Colonic mucosa (tissue), 4 donors: ENCODE data around the gene MTHFD2. TPM values are rescaled to one million over a fixed set of nuclear protein-coding genes. Genes with fewer than 3 reads are reported as not detected.

Source experiments
- DNase-seq: peaks from one replicate; pipeline ENCODE4 v3.0.0-alpha.2; 2020
- H3K27ac ChIP-seq: fragments of 200-600 bp; one replicate; pipeline ENCODE4 v1.8.0; 2021
- H3K27me3 ChIP-seq: fragments of 200-600 bp; one replicate; pipeline ENCODE4 v1.8.0; 2021
- H3K36me3 ChIP-seq: fragments of 200-600 bp; one replicate; pipeline ENCODE4 v1.8.0; 2021
- H3K4me1 ChIP-seq: fragments of 200-600 bp; one replicate; pipeline ENCODE4 v1.8.0; 2021; ENCODE audit warnings: mild to moderate bottlenecking
- H3K4me3 ChIP-seq: fragments of 200-600 bp; one replicate; pipeline ENCODE4 v1.8.0; 2021
- H3K9ac ChIP-seq, 2 donors: one replicate each; pipeline ENCODE4 v1.7.0; 2013; ENCODE audit warnings: control low read depth in 2 of 2, low read depth in 2 of 2, low read length in 2 of 2
- H3K9me3 ChIP-seq: fragments of 200-600 bp; one replicate; pipeline ENCODE4 v1.8.0; 2021
- intact Hi-C: fragments of 100-400 bp; cut with DNase I; formaldehyde crosslinking; loops from one replicate; pipeline ENCODE4 v1.14.1; 2022
- total RNA-seq, 2 donors: library from RNA; stranded (reverse); fragmentation: NEBNext Ultra II Directional in 1 of 2; extraction: Animal tissue kit (Norgen Biotek cat#: 25700) in 1 of 2; gene quantifications; one replicate each; pipeline ENCODE4 v1.2.1, GENCODE V29; 2021
- TF ChIP-seq, protein P1 (sequence below): fragments of 200-600 bp; IDR thresholded peaks from one replicate; pipeline ENCODE4 v1.8.0; 2022; ENCODE audit warnings: antibody characterized with exemption, mild to moderate bottlenecking
- donor health status: healthy.
- donor health status: DM: no; HTN: no; CAD: no.
- donor health status: DM: no; HTN: no; CAD: no.

MTHFD2 gene
- total RNA-seq, 2 donors from 2014 or later, result 44.9 to 89.2 TPM

DNA sequence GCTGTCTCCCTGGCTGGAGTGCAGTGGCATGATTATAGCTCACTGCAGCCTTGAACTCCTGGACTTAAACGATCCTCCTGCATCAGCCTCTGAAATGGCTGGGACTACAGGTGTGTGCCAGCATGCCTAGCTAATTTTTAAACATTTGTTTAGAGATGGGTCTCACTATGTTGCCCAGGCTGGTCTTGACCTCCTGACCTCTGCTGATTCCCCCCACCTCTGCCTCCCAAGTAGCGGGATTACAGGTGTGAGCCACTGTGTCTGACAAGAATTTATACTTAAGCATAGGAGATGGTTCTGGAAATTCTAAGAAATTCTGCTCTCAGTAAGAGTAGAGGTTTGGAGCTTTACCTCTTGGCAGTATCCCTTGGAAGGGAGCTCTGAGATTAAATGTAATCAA is 18.2 kb downstream of the MTHFD2 start:
- Histone ChIP-seq H3K36me3 (peaks cover 7% of the 10 kb centered on the region), H3K27ac (no peak overlapping the region), H3K4me3 (no peak overlapping the region), H3K9me3 (no peaks in the 10 kb centered on the region), H3K4me1 (no peaks in the 10 kb centered on the region), H3K27me3 (no peaks in the 10 kb centered on the region), H3K9ac (no peak overlapping the region)
- no peak for DNase-seq
- TF ChIP-seq, protein P1, sequence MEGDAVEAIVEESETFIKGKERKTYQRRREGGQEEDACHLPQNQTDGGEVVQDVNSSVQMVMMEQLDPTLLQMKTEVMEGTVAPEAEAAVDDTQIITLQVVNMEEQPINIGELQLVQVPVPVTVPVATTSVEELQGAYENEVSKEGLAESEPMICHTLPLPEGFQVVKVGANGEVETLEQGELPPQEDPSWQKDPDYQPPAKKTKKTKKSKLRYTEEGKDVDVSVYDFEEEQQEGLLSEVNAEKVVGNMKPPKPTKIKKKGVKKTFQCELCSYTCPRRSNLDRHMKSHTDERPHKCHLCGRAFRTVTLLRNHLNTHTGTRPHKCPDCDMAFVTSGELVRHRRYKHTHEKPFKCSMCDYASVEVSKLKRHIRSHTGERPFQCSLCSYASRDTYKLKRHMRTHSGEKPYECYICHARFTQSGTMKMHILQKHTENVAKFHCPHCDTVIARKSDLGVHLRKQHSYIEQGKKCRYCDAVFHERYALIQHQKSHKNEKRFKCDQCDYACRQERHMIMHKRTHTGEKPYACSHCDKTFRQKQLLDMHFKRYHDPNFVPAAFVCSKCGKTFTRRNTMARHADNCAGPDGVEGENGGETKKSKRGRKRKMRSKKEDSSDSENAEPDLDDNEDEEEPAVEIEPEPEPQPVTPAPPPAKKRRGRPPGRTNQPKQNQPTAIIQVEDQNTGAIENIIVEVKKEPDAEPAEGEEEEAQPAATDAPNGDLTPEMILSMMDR, result no peak
- intact Hi-C loops, result no loop called here

GRCh38 chr2:74219846-74220486 is 21.6 kb downstream of the MTHFD2 start:
- H3K4me3 ChIP-seq, result no peak overlapping the region
- intact Hi-C loops, result no loop called here
- no peaks in the 10 kb centered on the region for H3K36me3 ChIP-seq
- TF ChIP-seq, protein P1, result no peak
- no peak overlapping the region for H3K27ac ChIP-seq
- H3K27me3 ChIP-seq, result no peaks in the 10 kb centered on the region
- no peaks in the 10 kb centered on the region for H3K9me3 ChIP-seq
- no peak for DNase-seq
- no peaks in the 10 kb centered on the region for H3K4me1 ChIP-seq
- no peak overlapping the region for H3K9ac ChIP-seq

GRCh38 chr2:74221091-74221490 is 22.7 kb downstream of the MTHFD2 start:
- no peaks in the 10 kb centered on the region for H3K27me3 ChIP-seq
- DNase-seq, result no peak
- no peaks in the 10 kb centered on the region for H3K4me1 ChIP-seq
- TF ChIP-seq, protein P1, result no peak
- H3K27ac ChIP-seq, result no peak overlapping the region
- no peak overlapping the region for H3K9ac ChIP-seq
- no peaks in the 10 kb centered on the region for H3K9me3 ChIP-seq
- intact Hi-C loops, result no loop called here
- no peaks in the 10 kb centered on the region for H3K36me3 ChIP-seq
- H3K4me3 ChIP-seq, result no peak overlapping the region

DNA sequence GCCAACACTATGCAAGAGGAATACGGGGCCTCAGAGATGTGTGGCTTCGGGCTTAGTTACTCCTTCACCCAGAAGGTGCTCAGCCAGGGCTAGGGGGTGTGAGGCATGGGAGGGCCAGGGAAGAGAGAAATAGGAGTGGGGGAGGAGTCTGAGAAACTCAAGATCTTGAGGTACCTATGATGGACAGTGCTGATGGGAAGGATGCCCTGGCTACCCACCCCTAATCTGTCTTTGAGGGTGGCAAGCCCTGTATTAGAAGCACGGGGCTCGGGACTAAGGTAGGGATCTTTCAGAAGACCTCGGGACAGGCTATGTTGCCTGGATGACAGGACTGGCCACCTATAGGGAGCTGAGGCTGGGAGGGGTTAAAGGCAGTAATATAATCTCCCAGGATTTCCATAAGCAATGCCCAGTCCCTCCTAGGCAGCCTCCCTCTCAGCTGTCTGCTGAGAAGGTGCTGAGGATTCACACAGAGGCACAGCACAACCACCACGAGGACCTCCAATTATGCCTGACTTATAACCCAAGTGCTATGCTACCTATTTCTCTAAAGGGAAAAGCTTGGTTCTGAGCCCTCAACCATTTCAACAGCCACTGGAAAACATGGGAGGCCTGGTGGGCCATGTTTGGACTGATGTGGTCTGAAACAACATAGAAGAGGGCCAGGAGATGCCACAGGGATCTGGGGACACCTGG is 23.3 kb downstream of the MTHFD2 start:
- TF ChIP-seq, protein P1, result no peak
- no peaks in the 10 kb centered on the region for H3K36me3 ChIP-seq
- no peaks in the 10 kb centered on the region for H3K27me3 ChIP-seq
- no peak for DNase-seq
- no peak overlapping the region for H3K9ac ChIP-seq
- H3K4me1 ChIP-seq, result no peaks in the 10 kb centered on the region
- intact Hi-C loops, result no loop called here
- no peak overlapping the region for H3K27ac ChIP-seq
- H3K4me3 ChIP-seq, result no peak overlapping the region
- no peaks in the 10 kb centered on the region for H3K9me3 ChIP-seq

DNA sequence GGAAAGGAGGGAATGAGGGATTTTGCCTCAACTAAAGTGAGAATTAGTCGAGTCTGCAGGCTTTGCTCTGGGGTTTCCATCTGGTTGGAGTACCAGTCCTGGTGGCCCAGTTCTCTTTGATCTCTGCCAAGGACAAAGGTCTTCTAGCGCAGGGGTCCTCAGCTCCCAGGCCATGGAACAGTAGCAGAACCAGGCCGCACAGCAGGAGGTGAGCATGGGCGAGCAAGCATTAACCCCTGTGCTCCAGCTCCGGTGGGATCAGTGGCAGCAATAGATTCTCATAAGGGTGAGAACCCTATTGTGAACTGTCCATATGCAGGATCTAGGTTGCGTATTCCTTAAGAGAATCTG is 23.9 kb downstream of the MTHFD2 start:
- Histone ChIP-seq H3K4me3 (no peak overlapping the region), H3K9ac (no peak overlapping the region), H3K4me1 (no peaks in the 10 kb centered on the region), H3K9me3 (no peaks in the 10 kb centered on the region), H3K27me3 (no peaks in the 10 kb centered on the region), H3K27ac (no peak overlapping the region), H3K36me3 (no peaks in the 10 kb centered on the region)
- TF ChIP-seq, protein P1, result no peak
- no peak for DNase-seq
- intact Hi-C loops, result no loop called here
